Chondrocyte (in vitro differentiated cells): ENCODE data around the gene CASZ1. TPM values are rescaled to one million over a fixed set of nuclear protein-coding genes. Genes with fewer than 3 reads are reported as not detected.

Experiments used
- DNase-seq: peaks from one replicate; pipeline ENCODE4 v3.0.0; 2021; ENCODE audit warnings: mixed read lengths, low spot score
- H3K27ac Mint-ChIP-seq: one replicate; pipeline ENCODE4 v1.8.0; 2021; ENCODE audit warnings: mild to moderate bottlenecking, moderate library complexity, mixed read lengths; ENCODE audit not compliant: unreplicated experiment
- H3K27me3 Mint-ChIP-seq: 2 replicates; pipeline ENCODE4 v1.8.0; 2021; ENCODE audit warnings: low read depth, mixed read lengths
- H3K36me3 Mint-ChIP-seq: 2 replicates; pipeline ENCODE4 v1.8.0; 2021; ENCODE audit warnings: low read depth, mixed read lengths
- H3K4me1 Mint-ChIP-seq: 2 replicates; pipeline ENCODE4 v1.8.0; 2021; ENCODE audit warnings: low read depth, mild to moderate bottlenecking, mixed read lengths
- H3K4me3 Mint-ChIP-seq: one replicate; pipeline ENCODE4 v1.8.0; 2021; ENCODE audit warnings: mild to moderate bottlenecking, moderate library complexity, mixed read lengths; ENCODE audit not compliant: unreplicated experiment
- H3K9me3 Mint-ChIP-seq: 2 replicates; pipeline ENCODE4 v1.8.0; 2021; ENCODE audit warnings: low read depth, mixed read lengths
- CTCF ChIP-seq: fragments of 200-600 bp; sonication (generic); IDR thresholded peaks from 2 replicates; pipeline ENCODE4 v1.5.0; 2021; ENCODE audit warnings: antibody characterized with exemption, mild to moderate bottlenecking, moderate library complexity
- total RNA-seq: library from RNA; stranded (reverse); gene quantifications from 3 replicates; pipeline ENCODE4 v1.2.1, GENCODE V29; 2021

CASZ1 gene
- total RNA-seq, 1 donor from 2014 or later: 4.1 TPM

- H3K36me3 Mint-ChIP-seq: no peaks in the 10 kb centered on the region
- H3K4me3 Mint-ChIP-seq: no peak overlapping the region
- peaks cover 3% of the 10 kb centered on the region for H3K4me1 Mint-ChIP-seq
- peaks cover 37% of the 10 kb centered on the region for H3K27me3 Mint-ChIP-seq
- no peak overlapping the region for H3K27ac Mint-ChIP-seq
- DNase-seq: no peak
- H3K9me3 Mint-ChIP-seq: no peaks in the 10 kb centered on the region
- no peak for TF ChIP-seq CTCF
These were observed 92.0 kb downstream of the CASZ1 start for GRCh38 chr1:10704368-10704882.

GRCh38 chr1:10703702-10704101 is 92.7 kb downstream of the CASZ1 start:
- no peak for DNase-seq

GRCh38 chr1:10701145-10701544 is 95.3 kb downstream of the CASZ1 start:
- TF ChIP-seq CTCF: no peak
- no peak overlapping the region for H3K27ac Mint-ChIP-seq

More at GRCh38 chr1:10703702-10704101, 92.7 kb downstream of the CASZ1 start:
- Mint-ChIP-seq H3K27me3 (peaks cover 35% of the 10 kb centered on the region), H3K36me3 (no peaks in the 10 kb centered on the region), H3K4me1 (peaks cover 3% of the 10 kb centered on the region), H3K9me3 (no peaks in the 10 kb centered on the region), H3K27ac (no peak overlapping the region), H3K4me3 (no peak overlapping the region)
- no peak for TF ChIP-seq CTCF

GRCh38 chr1:10699470-10699835 is 97.0 kb downstream of the CASZ1 start:
- no peak for TF ChIP-seq CTCF
- no peak overlapping the region for H3K4me3 Mint-ChIP-seq
- no peaks in the 10 kb centered on the region for H3K9me3 Mint-ChIP-seq
- no peak for DNase-seq
- no peak overlapping the region for H3K27ac Mint-ChIP-seq
- peaks cover 25% of the 10 kb centered on the region for H3K27me3 Mint-ChIP-seq
- H3K4me1 Mint-ChIP-seq: peaks cover 3% of the 10 kb centered on the region
- H3K36me3 Mint-ChIP-seq: no peaks in the 10 kb centered on the region

More at GRCh38 chr1:10701145-10701544, 95.3 kb downstream of the CASZ1 start:
- DNase-seq: no peak
- H3K36me3 Mint-ChIP-seq: no peaks in the 10 kb centered on the region
- H3K4me3 Mint-ChIP-seq: no peak overlapping the region
- peaks cover 3% of the 10 kb centered on the region for H3K4me1 Mint-ChIP-seq
- no peaks in the 10 kb centered on the region for H3K9me3 Mint-ChIP-seq
- peaks cover 27% of the 10 kb centered on the region for H3K27me3 Mint-ChIP-seq

- Mint-ChIP-seq H3K27me3 (peaks cover 22% of the 10 kb centered on the region), H3K36me3 (no peaks in the 10 kb centered on the region), H3K9me3 (no peaks in the 10 kb centered on the region), H3K4me1 (no peaks in the 10 kb centered on the region), H3K4me3 (no peak overlapping the region), H3K27ac (no peak overlapping the region)
- no peak for DNase-seq
- TF ChIP-seq CTCF: no peak
These were observed 97.5 kb downstream of the CASZ1 start for GRCh38 chr1:10698726-10699469.
